ENCODE measurements around the gene XPO4.
"Not testable (repeated sequence)": the region's sequence is repeated elsewhere in the genome, so short reads cannot be mapped to it uniquely, and the experiment has no call there.

Gene XPO4

GRCh38 chr13:20902438-20903163, at the start of gene XPO4:
Gene XPO4 (minus strand): TSS chr13:20902746. CDS start chr13:20902738, 8 bp downstream.
- peak; percentile 65 for DNase-seq (ENCODE audit: low read depth)

GRCh38 chr13:20948001-20948400, 45.5 kb upstream of the XPO4 start:
- DNase-seq (ENCODE audit: low read depth) = not testable (repeated sequence)

GRCh38 chr13:20945952-20946383, 43.4 kb upstream of the XPO4 start:
- no peak for DNase-seq (ENCODE audit: low read depth)

- DNase-seq (ENCODE audit: low read depth) = no peak
Measured at GRCh38 chr13:20942938-20943559, 40.5 kb upstream of the XPO4 start.

GRCh38 chr13:20940511-20940910, 38.0 kb upstream of the XPO4 start:
- DNase-seq (ENCODE audit: low read depth) = not testable (repeated sequence)

- DNase-seq (ENCODE audit: low read depth) = no peak
Measured at GRCh38 chr13:20940083-20940482, 37.5 kb upstream of the XPO4 start.

- no peak for DNase-seq (ENCODE audit: low read depth)
Measured at GRCh38 chr13:20939662-20940061, 37.1 kb upstream of the XPO4 start.

GRCh38 chr13:20938302-20938701, 35.8 kb upstream of the XPO4 start:
- DNase-seq (ENCODE audit: low read depth) = no peak

GRCh38 chr13:20927596-20928257, 25.2 kb upstream of the XPO4 start:
- DNase-seq (ENCODE audit: low read depth) = no peak

GRCh38 chr13:20925395-20925790, 22.8 kb upstream of the XPO4 start:
- not testable (repeated sequence) for DNase-seq (ENCODE audit: low read depth)

- DNase-seq (ENCODE audit: low read depth) = peak; percentile 32
Measured at GRCh38 chr13:20924758-20925394, 22.3 kb upstream of the XPO4 start.

- DNase-seq (ENCODE audit: low read depth) = no peak
Measured at GRCh38 chr13:20923272-20923671, 20.7 kb upstream of the XPO4 start.

GRCh38 chr13:20921572-20921971, 19.0 kb upstream of the XPO4 start:
- no peak for DNase-seq (ENCODE audit: low read depth)

- not testable (repeated sequence) for DNase-seq (ENCODE audit: low read depth)
Measured at GRCh38 chr13:20915676-20916075, 13.1 kb upstream of the XPO4 start.

- DNase-seq (ENCODE audit: low read depth) = no peak
Measured at GRCh38 chr13:20911037-20911436, 8.5 kb upstream of the XPO4 start.

- DNase-seq (ENCODE audit: low read depth) = no peak
Measured at GRCh38 chr13:20908714-20909497, 6.4 kb upstream of the XPO4 start.

GRCh38 chr13:20904908-20905307, 2.4 kb upstream of the XPO4 start:
- DNase-seq (ENCODE audit: low read depth) = no peak

- no peak for DNase-seq (ENCODE audit: low read depth)
Measured at GRCh38 chr13:20903164-20903475, 574 bp upstream of the XPO4 start.

GRCh38 chr13:20901668-20902437, 693 bp downstream of the XPO4 start:
- no peak for DNase-seq (ENCODE audit: low read depth)

- no peak for DNase-seq (ENCODE audit: low read depth)
Measured at GRCh38 chr13:20894245-20894644, 8.3 kb downstream of the XPO4 start.

- DNase-seq (ENCODE audit: low read depth) = no peak
Measured at GRCh38 chr13:20891768-20892167, 10.8 kb downstream of the XPO4 start.
